Measurements from ENCODE around the gene METTL6. TPM values are rescaled to one million over a fixed set of nuclear protein-coding genes. Genes with fewer than 3 reads are reported as not detected.

The METTL6 gene, protein sequence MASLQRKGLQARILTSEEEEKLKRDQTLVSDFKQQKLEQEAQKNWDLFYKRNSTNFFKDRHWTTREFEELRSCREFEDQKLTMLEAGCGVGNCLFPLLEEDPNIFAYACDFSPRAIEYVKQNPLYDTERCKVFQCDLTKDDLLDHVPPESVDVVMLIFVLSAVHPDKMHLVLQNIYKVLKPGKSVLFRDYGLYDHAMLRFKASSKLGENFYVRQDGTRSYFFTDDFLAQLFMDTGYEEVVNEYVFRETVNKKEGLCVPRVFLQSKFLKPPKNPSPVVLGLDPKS
- 24.4 and 25.7 TPM in 2 replicates for total RNA-seq (2021)
- percentile 66 among the genes with signal in this experiment for Bru-seq, nascent RNA
- percentile 71 among the genes with signal in this experiment for BruChase-seq, experiment 1, labeled RNA remaining after a 2-hour chase
- BruChase-seq, experiment 2, labeled RNA remaining after a 6-hour chase, result percentile 71 among the genes with signal in this experiment
- long read RNA-seq, full-length matches to known transcripts, result 18 of 41 reads
- long read RNA-seq, partial matches to known transcripts, result 3 of 41 reads
- long read RNA-seq, other reads (novel, unspliced or antisense), result 20 of 41 reads

DNA sequence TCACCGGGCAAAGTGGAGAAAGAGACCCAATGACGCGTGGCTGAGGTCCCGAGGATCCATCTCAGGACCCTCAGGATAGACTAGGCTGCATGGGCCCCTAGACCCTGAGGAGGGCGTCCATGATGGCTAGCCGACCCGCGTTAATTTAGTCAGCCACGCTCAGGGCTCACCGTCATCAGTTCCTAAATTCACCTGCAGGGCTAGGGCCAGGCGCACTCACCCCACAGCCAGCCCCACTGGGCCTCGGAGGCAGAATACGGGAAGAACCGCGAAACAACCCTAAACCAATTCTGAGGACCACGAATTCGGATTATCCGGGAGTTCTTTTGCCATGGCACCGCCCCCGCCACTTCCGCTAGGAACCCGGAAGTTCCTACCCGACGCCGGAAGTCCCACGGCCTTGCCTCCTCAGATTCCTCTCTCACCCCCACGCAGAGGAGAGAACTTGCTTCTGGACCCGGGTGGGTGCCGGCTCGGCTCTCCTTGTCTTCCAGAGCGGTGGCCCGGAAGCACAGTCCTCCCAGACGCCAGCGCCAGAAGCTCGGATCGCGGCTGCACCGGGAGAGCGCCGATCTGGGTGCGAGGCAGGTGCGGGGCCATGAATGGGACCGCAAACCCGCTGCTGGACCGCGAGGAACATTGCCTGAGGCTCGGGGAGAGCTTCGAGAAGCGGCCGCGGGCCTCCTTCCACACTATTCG lies at the start of gene METTL6, which contains the start of gene EAF1:
TSS of gene METTL6 (minus strand) at position 363 of the 699 bp plus-strand sequence. CDS start 1,033 bp downstream, outside the sequence.
TSS of gene EAF1 (plus strand) at position 417 of the 699 bp plus-strand sequence. CDS start at position 599, 182 bp downstream.
- no TSS peak for BruUV-seq (replicated peaks)
- ChIA-PET CTCF (interaction anchor here (0.7 kb wide), 1 partner anchor 863 kb away, joined by 3 read pairs; no protein-coding TSS in a partner anchor), POLR2A (ENCODE audit: low non-redundant PET) (no interaction called here)
- Histone ChIP-seq H3K4me1 (ENCODE audit: insufficient read depth, low read length, poor library complexity, severe bottlenecking) (peaks cover 10% of the 10 kb centered on the region), H3K27ac (ENCODE audit: low read depth, low read length, poor library complexity, severe bottlenecking) (peak within 1 kb of the TSS; percentile 73), H3K9me3 (ENCODE audit: low read depth, low read length, poor library complexity, severe bottlenecking) (no peaks in the 10 kb centered on the region), H3K27me3 (replicated peaks; ENCODE audit: insufficient read depth, low read depth, low read length, poor library complexity) (no peaks in the 10 kb centered on the region), H3K4me3 (ENCODE audit: low read depth, low read length, poor library complexity, severe bottlenecking) (peak within 1 kb of the TSS; percentile 79), H3K36me3 (ENCODE audit: insufficient read depth, low read length, poor library complexity, severe bottlenecking) (peaks cover 38% of the 10 kb centered on the region)
- TF ChIP-seq, protein P1, sequence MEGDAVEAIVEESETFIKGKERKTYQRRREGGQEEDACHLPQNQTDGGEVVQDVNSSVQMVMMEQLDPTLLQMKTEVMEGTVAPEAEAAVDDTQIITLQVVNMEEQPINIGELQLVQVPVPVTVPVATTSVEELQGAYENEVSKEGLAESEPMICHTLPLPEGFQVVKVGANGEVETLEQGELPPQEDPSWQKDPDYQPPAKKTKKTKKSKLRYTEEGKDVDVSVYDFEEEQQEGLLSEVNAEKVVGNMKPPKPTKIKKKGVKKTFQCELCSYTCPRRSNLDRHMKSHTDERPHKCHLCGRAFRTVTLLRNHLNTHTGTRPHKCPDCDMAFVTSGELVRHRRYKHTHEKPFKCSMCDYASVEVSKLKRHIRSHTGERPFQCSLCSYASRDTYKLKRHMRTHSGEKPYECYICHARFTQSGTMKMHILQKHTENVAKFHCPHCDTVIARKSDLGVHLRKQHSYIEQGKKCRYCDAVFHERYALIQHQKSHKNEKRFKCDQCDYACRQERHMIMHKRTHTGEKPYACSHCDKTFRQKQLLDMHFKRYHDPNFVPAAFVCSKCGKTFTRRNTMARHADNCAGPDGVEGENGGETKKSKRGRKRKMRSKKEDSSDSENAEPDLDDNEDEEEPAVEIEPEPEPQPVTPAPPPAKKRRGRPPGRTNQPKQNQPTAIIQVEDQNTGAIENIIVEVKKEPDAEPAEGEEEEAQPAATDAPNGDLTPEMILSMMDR (conservative IDR thresholded peaks at IDR 0.05; ENCODE audit: low read depth, low read length), result peak; percentile 16; the same call in 1 of the 2 replicates
- no peak for TF ChIP-seq EZH2 (IDR thresholded peaks at IDR 0.05; ENCODE audit: borderline replicate concordance, low read depth, low read length, poor library complexity, severe bottlenecking)
- intact Hi-C loops (cut with micrococcal nuclease; ENCODE audit: unreplicated experiment), result no loop called here
- peak; percentile 93 for DNase-seq (ENCODE audit: low spot score)

DNA sequence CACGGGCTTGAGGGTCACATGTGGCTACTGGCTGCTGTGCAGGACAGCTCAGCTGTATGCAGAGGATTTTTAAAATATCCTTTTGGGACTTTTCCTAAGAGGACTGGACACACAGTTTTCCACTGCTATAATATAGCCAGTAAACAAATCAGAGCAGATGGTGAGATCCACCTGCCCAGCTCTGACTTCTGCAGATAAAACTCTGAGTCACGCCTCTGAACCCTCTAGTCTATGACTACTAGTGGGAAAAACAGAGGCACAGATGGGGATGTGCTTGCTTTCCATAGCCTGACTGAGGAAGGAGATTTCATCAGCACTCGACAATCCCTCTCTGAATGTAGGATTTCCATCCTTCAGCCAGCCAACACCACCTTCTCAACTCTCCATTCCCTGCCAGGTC lies 49.0 kb upstream of the METTL6 start:
- ChIA-PET POLR2A (ENCODE audit: low non-redundant PET) (no interaction called here), CTCF (no interaction called here)
- H3K27ac ChIP-seq (ENCODE audit: low read depth, low read length, poor library complexity, severe bottlenecking), result no peak overlapping the region
- no peaks in the 10 kb centered on the region for H3K9me3 ChIP-seq (ENCODE audit: low read depth, low read length, poor library complexity, severe bottlenecking)
- no peaks in the 10 kb centered on the region for H3K4me1 ChIP-seq (ENCODE audit: insufficient read depth, low read length, poor library complexity, severe bottlenecking)
- DNase-seq (ENCODE audit: low spot score), result no peak
- no TSS peak for BruUV-seq (replicated peaks)
- H3K36me3 ChIP-seq (ENCODE audit: insufficient read depth, low read length, poor library complexity, severe bottlenecking), result no peaks in the 10 kb centered on the region
- intact Hi-C loops (cut with micrococcal nuclease; ENCODE audit: unreplicated experiment), result no loop called here
- peaks cover 5% of the 10 kb centered on the region for H3K27me3 ChIP-seq (replicated peaks; ENCODE audit: insufficient read depth, low read depth, low read length, poor library complexity)
- no peak overlapping the region for H3K4me3 ChIP-seq (ENCODE audit: low read depth, low read length, poor library complexity, severe bottlenecking)
- TF ChIP-seq EZH2 (IDR thresholded peaks at IDR 0.05; ENCODE audit: borderline replicate concordance, low read depth, low read length, poor library complexity, severe bottlenecking), result no peak
- TF ChIP-seq, protein P1 (conservative IDR thresholded peaks at IDR 0.05; ENCODE audit: low read depth, low read length), result no peak

DNA sequence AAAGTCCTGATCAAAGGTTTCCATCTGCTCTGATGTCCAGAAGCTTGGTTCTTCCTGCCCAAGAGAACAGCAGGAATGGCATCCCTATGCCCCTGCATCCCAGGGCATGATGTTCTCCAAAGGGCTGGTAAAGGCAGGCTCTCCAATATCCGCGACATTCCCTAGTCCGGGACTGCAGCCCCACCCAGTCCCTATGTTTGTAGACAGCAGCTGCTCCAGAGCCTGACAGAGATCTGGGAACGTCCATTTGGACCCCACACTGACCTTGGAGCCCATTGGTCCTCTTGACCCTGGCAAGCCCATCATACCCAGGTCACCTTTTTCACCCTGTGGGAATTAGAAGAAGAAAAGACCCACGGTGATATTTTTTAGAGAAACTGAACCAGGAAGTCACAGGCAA lies 47.8 kb upstream of the METTL6 start:
- Histone ChIP-seq H3K9me3 (ENCODE audit: low read depth, low read length, poor library complexity, severe bottlenecking) (no peaks in the 10 kb centered on the region), H3K36me3 (ENCODE audit: insufficient read depth, low read length, poor library complexity, severe bottlenecking) (no peaks in the 10 kb centered on the region), H3K27me3 (replicated peaks; ENCODE audit: insufficient read depth, low read depth, low read length, poor library complexity) (peaks cover 5% of the 10 kb centered on the region), H3K27ac (ENCODE audit: low read depth, low read length, poor library complexity, severe bottlenecking) (no peak overlapping the region), H3K4me3 (ENCODE audit: low read depth, low read length, poor library complexity, severe bottlenecking) (no peak overlapping the region), H3K4me1 (ENCODE audit: insufficient read depth, low read length, poor library complexity, severe bottlenecking) (no peaks in the 10 kb centered on the region)
- CTCF ChIA-PET, result no interaction called here
- no TSS peak for BruUV-seq (replicated peaks)
- POLR2A ChIA-PET (ENCODE audit: low non-redundant PET), result no interaction called here
- DNase-seq (ENCODE audit: low spot score), result no peak
- no peak for TF ChIP-seq EZH2 (IDR thresholded peaks at IDR 0.05; ENCODE audit: borderline replicate concordance, low read depth, low read length, poor library complexity, severe bottlenecking)
- TF ChIP-seq, protein P1 (conservative IDR thresholded peaks at IDR 0.05; ENCODE audit: low read depth, low read length), result no peak
- intact Hi-C loops (cut with micrococcal nuclease; ENCODE audit: unreplicated experiment), result no loop called here

Data from A673 (cell line).